ENCODE data around the gene PLXDC1.

The PLXDC1 gene

GRCh38 chr17:39173080-39173479 is 21.6 kb upstream of the PLXDC1 start:
- Histone ChIP-seq H3K4me1 (ENCODE audit: control insufficient read depth, insufficient read depth, low read length) (no peaks in the 10 kb centered on the region), H3K9me3 (ENCODE audit: control insufficient read depth, insufficient read depth, low read depth, low read length) (no peaks in the 10 kb centered on the region), H3K27ac (ENCODE audit: extremely low read depth, low read depth, low read length) (no peak overlapping the region), H3K4me3 (ENCODE audit: low read depth, low read length) (no peak overlapping the region), H3K36me3 (ENCODE audit: control insufficient read depth in 2 of 2, insufficient read depth in 1 of 2, low read length in 2 of 2) (peaks cover 8 to 30% of the 10 kb centered on the region in 2 experiments; a peak in 2 of 3 replicates)
- POLR2A ChIA-PET: interaction anchor here (0.7 to 1.7 kb wide), 3 partner anchors 8 to 27 kb away, joined by 3 to 7 read pairs (median 4); partner anchors contain the start of gene RPL19
- CTCF ChIA-PET: interaction anchor here (0.5 to 6.8 kb wide), 9 partner anchors 9 to 291 kb away, joined by 3 to 183 read pairs (median 5); partner anchors contain the start of genes ARL5C and CACNB1
- TF ChIP-seq ZNF600 (tag by site-specific recombination; IDR thresholded peaks at IDR 0.05): peak; percentile 72
- TF ChIP-seq SCRT2 (tag by site-specific recombination; IDR thresholded peaks at IDR 0.05): 0 out of 2 replicates have a peak, but pooled peaks have one; percentile 21
- TF ChIP-seq ZNF707 (tag by site-specific recombination; IDR thresholded peaks at IDR 0.05): no peak
- no peak for TF ChIP-seq ZNF362 (tag by site-specific recombination; IDR thresholded peaks at IDR 0.05)
- no peak for TF ChIP-seq ZNF274 (IDR thresholded peaks at IDR 0.05; ENCODE audit: low read length)
- no peak for TF ChIP-seq ZNF274 (tag by site-specific recombination; IDR thresholded peaks at IDR 0.05; ENCODE audit: borderline replicate concordance)
- TF ChIP-seq ZBTB10 (tag by site-specific recombination; IDR thresholded peaks at IDR 0.05): no peak
- no peak for TF ChIP-seq ZNF76 (tag by site-specific recombination; IDR thresholded peaks at IDR 0.05; ENCODE audit: borderline replicate concordance, low read depth)

GRCh38 chr17:39171933-39172332 is 20.5 kb upstream of the PLXDC1 start:
- CTCF ChIA-PET: interaction anchor here (0.5 to 2.5 kb wide), 6 partner anchors 18 to 1285 kb away, joined by 3 to 6 read pairs (median 4); no protein-coding TSS in a partner anchor
- TF ChIP-seq ZBTB11 (tag by site-specific recombination; conservative IDR thresholded peaks at IDR 0.05; ENCODE audit: low read depth) (no peak), ZNF16 (tag by site-specific recombination; IDR thresholded peaks at IDR 0.05; ENCODE audit: low read depth) (no peak), ZBTB17 (tag by site-specific recombination; IDR thresholded peaks at IDR 0.05) (no peak), IKZF3 (tag by site-specific recombination; IDR thresholded peaks at IDR 0.05) (no peak), ZNF777 (tag by site-specific recombination; IDR thresholded peaks at IDR 0.05; ENCODE audit: borderline replicate concordance) (no peak)
- no peaks in the 10 kb centered on the region for H3K9me3 ChIP-seq (ENCODE audit: control insufficient read depth, insufficient read depth, low read depth, low read length)
- H3K36me3 ChIP-seq (ENCODE audit: control insufficient read depth in 2 of 2, insufficient read depth in 1 of 2, low read length in 2 of 2): peaks cover 0 to 19% of the 10 kb centered on the region in 2 experiments; a peak in 2 of 3 replicates
- no peak overlapping the region for H3K4me3 ChIP-seq (ENCODE audit: low read depth, low read length)
- H3K4me1 ChIP-seq (ENCODE audit: control insufficient read depth, insufficient read depth, low read length): 0 out of 2 replicates have a peak, but pooled peaks cover 3% of the 10 kb centered on the region
- POLR2A ChIA-PET: no interaction called here
- H3K27ac ChIP-seq (ENCODE audit: extremely low read depth, low read depth, low read length): no peak overlapping the region

- Histone ChIP-seq H3K27ac (ENCODE audit: extremely low read depth, low read depth, low read length) (no peak overlapping the region), H3K9me3 (ENCODE audit: control insufficient read depth, insufficient read depth, low read depth, low read length) (no peaks in the 10 kb centered on the region), H3K4me1 (ENCODE audit: control insufficient read depth, insufficient read depth, low read length) (0 out of 2 replicates have a peak, but pooled peaks cover 4% of the 10 kb centered on the region), H3K36me3 (ENCODE audit: control insufficient read depth in 2 of 2, insufficient read depth in 1 of 2, low read length in 2 of 2) (peaks cover 0 to 6% of the 10 kb centered on the region in 2 experiments; a peak in 1 of 3 replicates), H3K4me3 (ENCODE audit: low read depth, low read length) (no peak overlapping the region)
- POLR2A ChIA-PET: interaction anchor here (3.0 kb wide), 1 partner anchor 30 kb away, joined by 22 read pairs; the partner anchor contains the start of gene RPL19
- no peak for TF ChIP-seq ELK4 (IDR thresholded peaks at IDR 0.05; ENCODE audit: borderline replicate concordance, low read depth, low read length)
- TF ChIP-seq ZNF140 (tag by site-specific recombination; IDR thresholded peaks at IDR 0.05): no peak
- TF ChIP-seq ZFHX2 (tag by site-specific recombination; conservative IDR thresholded peaks at IDR 0.05): peak; percentile 59
- TF ChIP-seq ZNF211 (tag by site-specific recombination; IDR thresholded peaks at IDR 0.05; ENCODE audit: low read depth): no peak
- no peak for TF ChIP-seq ZNF654 (tag by site-specific recombination; IDR thresholded peaks at IDR 0.05; ENCODE audit: low read depth)
- peak; percentile 72 for TF ChIP-seq EGR2 (tag by site-specific recombination; IDR thresholded peaks at IDR 0.05; ENCODE audit: low read depth)
- no peak for TF ChIP-seq ZNF513 (tag by site-specific recombination; IDR thresholded peaks at IDR 0.05)
- 0 out of 2 replicates have a peak, but pooled peaks have one; percentile 12 for TF ChIP-seq KLF1 (tag by site-specific recombination; IDR thresholded peaks at IDR 0.05)
- CTCF ChIA-PET: interaction anchor here (0.6 to 2.5 kb wide), 6 partner anchors 8 to 450 kb away, joined by 3 to 6 read pairs (median 6); no protein-coding TSS in a partner anchor
Observed at GRCh38 chr17:39170558-39170957, 19.1 kb upstream of the PLXDC1 start.
